Cardiac fibroblast (primary cell): ENCODE data around the gene PRM2.

Experiments
- DNase-seq, 2 donors: peaks; one replicate each; pipeline versions ENCODE4 v3.0.0 to v3.0.0-alpha.2; 2010; ENCODE audit warnings: low read depth in 2 of 2
- H3K4me3 ChIP-seq, 2 donors: replicated peaks in 1 of 2; 1 replicate in 1 of 2; 2 replicates in 1 of 2; pipeline ENCODE4 v1.5.1; 2011; ENCODE audit warnings: low read depth in 2 of 2, low read length in 2 of 2, mild to moderate bottlenecking in 2 of 2, moderate library complexity in 1 of 2
- CTCF ChIP-seq: IDR thresholded peaks from one replicate; pipeline ENCODE4 v1.5.1; 2011; ENCODE audit warnings: low read depth, mild to moderate bottlenecking, low read length, inconsistent platforms

Gene PRM2

GRCh38 chr16:11250786-11251524, 25.3 kb downstream of the PRM2 start:
- H3K4me3 ChIP-seq: no peak overlapping the region
- no peak for DNase-seq
- TF ChIP-seq CTCF: no peak

DNA sequence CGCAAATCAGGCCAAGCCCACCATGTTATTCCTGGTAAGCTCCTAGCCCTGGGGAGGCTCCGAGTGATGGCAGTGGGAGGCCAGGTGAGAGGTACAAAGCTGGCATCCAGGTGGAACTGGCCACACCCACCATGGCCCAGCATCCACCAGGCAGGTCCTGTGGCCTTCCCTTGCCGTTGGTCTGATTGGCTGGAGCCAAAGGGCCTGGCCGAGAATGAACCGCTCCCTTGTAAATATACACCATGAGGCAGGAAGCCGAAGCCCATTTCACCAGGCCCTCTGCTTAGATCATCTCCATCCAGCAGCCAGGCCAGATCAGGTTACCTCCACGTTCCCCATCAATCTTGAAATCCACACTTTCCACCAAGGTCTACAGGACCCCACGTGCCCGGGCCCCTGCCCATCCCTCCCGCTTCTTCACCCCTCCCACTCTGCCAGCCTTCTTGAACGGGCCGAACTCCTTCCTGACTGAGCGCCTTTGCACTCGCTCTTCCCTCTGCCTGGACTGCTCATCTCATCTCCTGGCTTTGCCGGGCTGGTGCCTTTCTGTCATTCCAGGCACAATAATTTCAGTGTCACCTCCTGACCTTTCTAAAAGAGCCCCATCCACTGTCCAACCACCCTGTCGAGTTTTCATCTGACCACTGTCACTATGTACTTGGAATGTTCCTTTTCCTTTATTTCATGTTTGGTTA, 26.0 kb downstream of the PRM2 start:
- TF ChIP-seq CTCF: no peak
- DNase-seq: peak; percentile 18 to 47
- no peak overlapping the region for H3K4me3 ChIP-seq

DNA sequence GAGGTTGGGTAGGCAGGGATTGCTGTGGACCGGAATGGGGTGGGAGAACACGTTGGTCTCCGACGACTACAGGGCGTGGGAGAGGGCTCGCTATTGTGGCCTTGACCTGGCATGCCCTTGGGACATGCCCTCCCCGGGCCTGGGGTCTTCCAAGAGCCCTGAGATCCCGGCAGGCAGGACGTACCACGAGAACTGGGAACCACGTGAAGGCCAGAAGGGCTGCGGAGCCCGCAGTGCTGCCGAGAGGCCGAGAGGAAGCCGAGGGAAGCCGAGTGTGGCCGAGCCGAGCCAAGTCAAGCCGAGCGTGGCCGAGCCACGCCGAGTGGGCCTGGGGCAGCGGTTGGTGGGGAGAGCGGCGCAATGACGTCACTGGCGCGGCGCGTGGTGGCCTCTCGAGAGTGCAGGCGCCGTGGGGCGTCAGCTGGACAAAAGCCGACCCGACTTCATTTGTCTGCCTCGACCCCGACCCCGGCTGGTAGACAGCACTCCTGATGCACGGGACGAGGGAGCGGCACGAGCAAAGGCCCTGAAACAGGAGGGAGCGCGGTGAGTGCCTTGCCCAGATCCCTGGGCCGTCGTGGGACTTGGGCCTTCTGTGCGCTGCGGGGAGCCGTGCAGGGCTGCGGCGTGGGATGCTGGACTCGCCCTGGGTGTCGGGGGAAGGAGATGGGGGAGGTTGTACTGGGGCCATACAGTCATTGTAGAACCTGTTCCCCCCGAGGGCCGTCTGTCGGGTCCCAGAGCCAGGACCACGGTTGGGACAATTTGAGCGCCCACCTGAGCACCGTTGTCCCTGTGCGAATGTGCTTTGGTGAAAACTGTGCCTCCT, 26.8 kb downstream of the PRM2 start:
- no peak for DNase-seq
- no peak overlapping the region for H3K4me3 ChIP-seq
- no peak for TF ChIP-seq CTCF

GRCh38 chr16:11248133-11248532, 28.1 kb downstream of the PRM2 start:
- TF ChIP-seq CTCF: no peak
- DNase-seq: no peak
- no peak overlapping the region for H3K4me3 ChIP-seq

GRCh38 chr16:11245988-11246387, 30.3 kb downstream of the PRM2 start:
- no peak overlapping the region for H3K4me3 ChIP-seq
- no peak for TF ChIP-seq CTCF
- no peak for DNase-seq

- H3K4me3 ChIP-seq: no peak overlapping the region
- no peak for TF ChIP-seq CTCF
- DNase-seq: no peak
Observed at GRCh38 chr16:11245222-11245737, 31.0 kb downstream of the PRM2 start.
